SU-DHL-6 (cell line): ENCODE measurements around the gene HMX1.

Source experiments
- EZH2phosphoT487 ChIP-seq: fragments of 200-600 bp; sonication (generic), shearing (Covaris generic); conservative IDR thresholded peaks from 2 replicates; pipeline ENCODE4 v1.6.1; 2018; ENCODE audit warnings: mild to moderate bottlenecking, antibody characterized with exemption, low read length, moderate library complexity, mixed read lengths
- TF ChIP-seq, protein P1 (sequence below): fragments of 200-600 bp; sonication (generic); IDR thresholded peaks from one replicate; pipeline ENCODE4 v1.5.1; 2017; ENCODE audit warnings: antibody characterized with exemption, mild to moderate bottlenecking, low read length, moderate library complexity; ENCODE audit not compliant: insufficient read depth, poor library complexity, severe bottlenecking

GRCh38 chr4:8866421-8866820 lies 5.2 kb downstream of the HMX1 start:
- TF ChIP-seq, protein P1, sequence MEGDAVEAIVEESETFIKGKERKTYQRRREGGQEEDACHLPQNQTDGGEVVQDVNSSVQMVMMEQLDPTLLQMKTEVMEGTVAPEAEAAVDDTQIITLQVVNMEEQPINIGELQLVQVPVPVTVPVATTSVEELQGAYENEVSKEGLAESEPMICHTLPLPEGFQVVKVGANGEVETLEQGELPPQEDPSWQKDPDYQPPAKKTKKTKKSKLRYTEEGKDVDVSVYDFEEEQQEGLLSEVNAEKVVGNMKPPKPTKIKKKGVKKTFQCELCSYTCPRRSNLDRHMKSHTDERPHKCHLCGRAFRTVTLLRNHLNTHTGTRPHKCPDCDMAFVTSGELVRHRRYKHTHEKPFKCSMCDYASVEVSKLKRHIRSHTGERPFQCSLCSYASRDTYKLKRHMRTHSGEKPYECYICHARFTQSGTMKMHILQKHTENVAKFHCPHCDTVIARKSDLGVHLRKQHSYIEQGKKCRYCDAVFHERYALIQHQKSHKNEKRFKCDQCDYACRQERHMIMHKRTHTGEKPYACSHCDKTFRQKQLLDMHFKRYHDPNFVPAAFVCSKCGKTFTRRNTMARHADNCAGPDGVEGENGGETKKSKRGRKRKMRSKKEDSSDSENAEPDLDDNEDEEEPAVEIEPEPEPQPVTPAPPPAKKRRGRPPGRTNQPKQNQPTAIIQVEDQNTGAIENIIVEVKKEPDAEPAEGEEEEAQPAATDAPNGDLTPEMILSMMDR = no peak
- no peak for TF ChIP-seq EZH2phosphoT487
